ENCODE data around the gene FILIP1L. TPM values are rescaled to one million over a fixed set of nuclear protein-coding genes. Genes with fewer than 3 reads are reported as not detected.

FILIP1L gene
- total RNA-seq, 1 experiment from 2014 or later: 3.7 TPM

DNA sequence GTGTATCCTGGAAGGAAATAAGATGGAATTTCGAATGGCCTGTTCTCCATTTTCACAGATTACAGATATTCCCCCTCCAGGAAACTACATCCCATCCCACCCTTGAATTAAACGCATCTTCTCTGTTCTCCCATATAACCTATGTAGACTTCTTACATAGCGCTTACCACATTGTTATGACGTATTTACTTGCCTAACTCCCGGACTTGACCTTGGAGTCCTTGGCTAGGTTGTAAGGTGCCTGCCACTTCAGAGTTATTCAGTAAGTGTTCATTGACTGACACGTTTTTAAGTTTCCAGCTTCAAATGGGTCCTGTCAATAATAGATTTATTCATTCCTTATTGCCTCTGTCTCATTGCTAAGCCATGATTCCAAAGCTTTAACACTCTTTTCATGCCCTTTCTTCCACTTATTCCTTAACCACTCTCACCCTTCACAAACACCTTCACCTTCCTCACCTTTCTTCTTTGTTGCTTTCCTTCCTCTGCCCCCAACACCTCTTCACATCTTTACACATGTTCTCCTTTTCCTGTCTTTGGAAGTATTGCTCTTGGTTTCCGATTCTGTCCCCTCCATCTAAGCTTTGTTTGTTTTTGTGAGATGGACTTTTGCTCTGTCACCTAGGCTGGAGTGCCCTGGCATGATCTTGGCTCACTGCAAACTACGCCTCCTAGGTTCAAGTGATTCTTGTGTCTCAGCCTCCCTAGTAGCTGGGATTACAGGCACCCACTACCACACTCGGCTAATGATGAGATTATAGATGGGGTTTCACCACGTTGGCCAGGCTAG is 158.3 kb downstream of the FILIP1L start:
- DNase-seq: no peak
- H3K4me1 ChIP-seq: peaks cover 29% of the 10 kb centered on the region
- H3K27me3 ChIP-seq: no peaks in the 10 kb centered on the region
- no peaks in the 10 kb centered on the region for H3K9me3 ChIP-seq (replicated peaks)
- no peaks in the 10 kb centered on the region for H3K36me3 ChIP-seq
- no peak overlapping the region for H3K27ac ChIP-seq
- no peak overlapping the region for H3K4me3 ChIP-seq

DNA sequence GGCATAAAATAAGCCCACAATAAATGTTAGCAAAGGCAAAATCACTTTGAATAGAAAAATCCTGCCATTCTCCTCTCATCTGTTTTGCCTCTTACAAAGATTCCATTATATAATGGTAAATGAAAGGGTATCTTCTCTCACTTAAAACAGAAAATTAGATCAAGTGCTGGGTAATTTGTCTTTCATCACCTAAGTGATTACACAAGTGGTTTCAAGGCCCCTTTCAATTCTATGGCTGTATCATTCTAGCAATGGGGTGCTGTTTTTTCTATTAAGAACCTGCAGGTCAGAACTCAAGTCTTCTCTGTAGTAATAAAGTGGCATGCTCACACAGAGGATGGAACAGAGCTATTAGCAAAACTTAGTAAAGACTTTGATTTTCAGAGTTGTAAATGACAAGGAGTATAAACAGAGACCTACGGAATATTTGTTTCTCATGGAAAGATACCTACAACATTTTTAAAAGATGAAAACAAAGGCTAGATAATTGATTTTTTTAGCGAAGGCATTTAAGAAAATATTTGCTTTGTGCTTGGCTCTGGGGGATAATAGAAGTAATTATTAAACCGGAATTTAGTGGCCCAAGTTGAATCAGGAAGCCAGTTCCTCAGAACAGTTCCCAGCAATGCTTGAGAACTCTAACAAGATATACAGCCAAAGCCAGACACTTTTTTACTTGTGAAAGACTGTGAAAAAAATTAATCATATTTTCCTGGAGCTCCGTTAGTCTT is 159.2 kb downstream of the FILIP1L start:
- H3K9me3 ChIP-seq (replicated peaks): no peaks in the 10 kb centered on the region
- no peaks in the 10 kb centered on the region for H3K27me3 ChIP-seq
- no peaks in the 10 kb centered on the region for H3K36me3 ChIP-seq
- DNase-seq: no peak
- no peak overlapping the region for H3K27ac ChIP-seq
- peaks cover 36% of the 10 kb centered on the region for H3K4me1 ChIP-seq
- H3K4me3 ChIP-seq: no peak overlapping the region

DNA sequence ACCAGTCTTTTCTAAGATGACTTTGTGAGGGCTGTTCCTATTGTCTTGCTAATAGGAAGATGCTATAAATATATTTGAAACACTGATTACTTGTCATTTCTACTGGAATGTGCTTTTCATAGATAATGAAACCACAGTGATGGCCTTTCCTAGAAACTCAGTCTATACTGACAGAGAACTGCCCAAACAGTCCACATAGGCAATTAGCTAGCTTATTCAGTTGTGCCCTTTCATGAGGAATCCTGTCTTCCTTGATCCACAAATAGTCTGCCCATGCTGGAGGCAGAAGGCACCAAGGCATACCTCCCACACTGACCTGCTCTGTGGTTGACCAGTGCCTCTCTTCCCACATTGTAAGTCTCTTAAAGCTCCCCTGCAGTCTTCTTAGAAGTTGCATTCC is 160.7 kb downstream of the FILIP1L start:
- no peak for DNase-seq

DNA sequence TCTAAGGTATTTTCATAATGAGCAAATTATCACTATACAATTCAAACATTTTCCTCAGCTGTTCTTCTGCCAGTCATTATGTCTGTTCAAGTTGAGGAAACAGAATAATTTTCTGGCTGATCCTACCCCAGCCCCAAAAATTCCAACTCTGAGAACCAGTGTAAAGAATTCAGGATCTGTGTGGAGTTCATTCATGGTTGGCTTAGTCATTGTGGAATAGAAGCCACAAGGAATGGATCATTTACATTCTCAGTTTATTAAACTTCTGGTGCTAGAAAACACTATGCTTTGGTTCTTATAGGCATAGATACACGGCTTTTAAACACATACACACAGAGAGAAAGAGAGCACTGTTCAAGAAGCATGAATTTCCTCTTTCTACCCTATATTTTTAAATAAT is 162.0 kb downstream of the FILIP1L start:
- Histone ChIP-seq H3K4me3 (no peak overlapping the region), H3K27ac (peak overlapping the region; percentile 75), H3K36me3 (no peaks in the 10 kb centered on the region), H3K9me3 (replicated peaks) (no peaks in the 10 kb centered on the region), H3K4me1 (peaks cover 36% of the 10 kb centered on the region), H3K27me3 (no peaks in the 10 kb centered on the region)
- peak; percentile 65 to 87 for DNase-seq

More for the DNA sequence above, 160.7 kb downstream of the FILIP1L start:
- H3K4me3 ChIP-seq: no peak overlapping the region
- no peaks in the 10 kb centered on the region for H3K27me3 ChIP-seq
- no peaks in the 10 kb centered on the region for H3K9me3 ChIP-seq (replicated peaks)
- no peak overlapping the region; the same call in 1 of the 2 replicates for H3K27ac ChIP-seq
- H3K36me3 ChIP-seq: no peaks in the 10 kb centered on the region
- peaks cover 36% of the 10 kb centered on the region for H3K4me1 ChIP-seq

DNA sequence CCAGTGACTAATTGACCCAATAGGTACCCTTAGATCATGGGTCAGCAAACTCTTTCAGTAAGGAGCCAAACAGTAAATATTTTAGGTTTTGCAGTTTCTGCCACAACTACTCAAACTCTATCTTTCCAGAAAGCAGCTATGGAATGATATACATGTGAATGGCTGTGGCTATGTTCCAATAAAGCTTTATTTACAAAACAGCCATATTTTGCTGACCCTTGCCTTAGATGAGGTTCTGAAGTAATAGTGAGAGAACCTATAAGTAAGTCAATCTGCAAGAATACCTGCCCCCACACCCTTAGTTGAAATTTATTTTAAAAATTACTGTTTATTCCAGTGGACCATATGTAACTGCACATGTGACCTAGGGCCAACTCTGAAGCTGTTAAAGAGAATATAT is 162.6 kb downstream of the FILIP1L start:
- H3K36me3 ChIP-seq: no peaks in the 10 kb centered on the region
- peak overlapping the region; percentile 75 for H3K27ac ChIP-seq
- no peak overlapping the region for H3K4me3 ChIP-seq
- no peaks in the 10 kb centered on the region for H3K9me3 ChIP-seq (replicated peaks)
- no peaks in the 10 kb centered on the region for H3K27me3 ChIP-seq
- peaks cover 36% of the 10 kb centered on the region for H3K4me1 ChIP-seq
- peak in 1 of 2 experiments; percentile 35 for DNase-seq

DNA sequence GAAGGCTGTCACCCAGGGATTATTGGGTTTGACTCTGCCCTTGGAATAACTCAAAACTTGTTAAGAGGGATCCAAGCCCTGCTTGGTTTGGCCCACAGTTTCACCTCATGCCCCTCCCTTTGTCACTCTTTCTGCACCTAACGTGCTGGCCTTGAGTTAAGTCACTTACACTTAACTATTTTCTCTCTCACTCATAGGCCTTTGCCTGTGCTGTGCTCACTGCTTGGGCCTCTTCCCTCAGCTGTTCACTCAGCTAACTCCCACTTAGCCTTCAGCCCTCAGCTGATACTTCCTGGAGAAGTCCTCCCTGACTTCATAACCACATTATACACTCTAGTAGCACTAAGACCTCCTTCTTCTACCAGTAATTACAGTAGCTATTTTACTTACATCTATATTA is 163.4 kb downstream of the FILIP1L start:
- DNase-seq: peak; percentile 48 to 66
- H3K36me3 ChIP-seq: no peaks in the 10 kb centered on the region
- no peaks in the 10 kb centered on the region for H3K27me3 ChIP-seq
- no peak overlapping the region for H3K4me3 ChIP-seq
- H3K9me3 ChIP-seq (replicated peaks): no peaks in the 10 kb centered on the region
- peak overlapping the region; percentile 75 for H3K27ac ChIP-seq
- H3K4me1 ChIP-seq: peaks cover 38% of the 10 kb centered on the region

DNA sequence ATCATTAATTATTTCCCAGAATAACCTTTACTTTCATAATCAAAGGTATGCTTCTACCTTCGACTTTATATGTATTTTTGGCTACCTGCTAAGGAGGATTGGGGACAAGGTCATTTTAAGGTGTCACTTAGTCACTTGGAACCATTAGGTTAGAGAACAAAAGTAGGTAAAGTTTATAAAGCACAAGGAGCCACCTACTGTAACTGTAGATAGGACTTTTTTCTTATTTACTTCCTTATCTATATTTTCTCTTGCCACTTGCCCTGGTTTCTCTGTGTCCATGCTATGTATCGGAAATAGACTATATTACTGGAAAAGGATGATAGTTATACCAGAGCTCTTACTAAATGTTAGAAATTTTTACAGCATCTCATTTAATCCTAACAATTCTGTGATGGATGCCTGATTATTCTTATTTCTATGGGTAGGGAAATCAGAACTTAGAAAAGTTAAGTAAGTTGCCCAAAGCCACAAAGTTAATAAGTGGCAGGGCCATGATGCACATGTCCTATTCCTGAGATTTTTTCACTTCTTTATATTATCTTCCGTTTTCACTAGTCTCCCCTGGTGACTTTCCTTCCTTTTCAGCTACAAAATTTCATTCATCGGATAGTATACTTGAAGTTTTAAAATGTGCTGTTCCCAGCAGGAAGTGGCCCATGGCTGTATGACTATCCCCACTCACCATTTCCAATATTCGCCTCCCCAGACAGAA is 164.2 kb downstream of the FILIP1L start:
- peaks cover 46% of the 10 kb centered on the region for H3K4me1 ChIP-seq

DNA sequence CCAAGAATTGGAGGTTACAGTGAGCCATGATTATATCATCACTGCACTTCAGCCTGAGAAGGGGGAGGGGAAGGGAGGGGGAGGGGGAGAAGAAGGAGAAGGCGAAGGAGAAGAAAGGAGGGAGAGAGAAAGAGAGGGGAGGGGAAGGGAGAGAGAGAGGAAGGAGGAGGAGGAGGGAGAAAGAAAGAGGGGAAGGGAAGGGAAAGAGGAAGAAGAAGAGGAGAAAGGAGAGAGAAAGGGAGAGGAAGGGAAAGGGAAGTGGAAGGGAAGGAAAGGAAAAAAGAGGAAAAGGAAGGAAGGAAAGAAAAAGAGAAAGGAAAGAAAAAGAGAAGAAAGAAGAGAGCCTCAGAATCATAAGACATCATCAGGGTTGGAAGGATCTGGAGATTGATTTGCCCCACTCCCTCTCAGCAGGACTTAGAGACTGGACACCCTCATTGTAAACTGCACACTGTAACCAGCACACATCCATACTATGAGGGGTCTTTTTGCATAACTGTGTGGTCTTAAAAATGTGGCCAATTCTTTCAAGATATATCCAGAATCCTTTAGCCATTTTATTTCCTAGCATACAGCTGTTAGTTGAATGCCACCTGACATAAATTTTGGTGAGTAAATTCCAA is 165.7 kb downstream of the FILIP1L start:
- H3K4me1 ChIP-seq: peaks cover 57% of the 10 kb centered on the region
- no peak for DNase-seq
- no peak overlapping the region for H3K4me3 ChIP-seq
- no peaks in the 10 kb centered on the region for H3K27me3 ChIP-seq
- H3K36me3 ChIP-seq: no peaks in the 10 kb centered on the region
- H3K9me3 ChIP-seq (replicated peaks): no peaks in the 10 kb centered on the region
- H3K27ac ChIP-seq: no peak overlapping the region

More for the DNA sequence above, 164.2 kb downstream of the FILIP1L start:
- DNase-seq: no peak
- H3K4me3 ChIP-seq: no peak overlapping the region
- no peaks in the 10 kb centered on the region for H3K27me3 ChIP-seq
- H3K27ac ChIP-seq: no peak overlapping the region; the same call in 1 of the 2 replicates
- no peaks in the 10 kb centered on the region for H3K36me3 ChIP-seq
- H3K9me3 ChIP-seq (replicated peaks): no peaks in the 10 kb centered on the region

DNA sequence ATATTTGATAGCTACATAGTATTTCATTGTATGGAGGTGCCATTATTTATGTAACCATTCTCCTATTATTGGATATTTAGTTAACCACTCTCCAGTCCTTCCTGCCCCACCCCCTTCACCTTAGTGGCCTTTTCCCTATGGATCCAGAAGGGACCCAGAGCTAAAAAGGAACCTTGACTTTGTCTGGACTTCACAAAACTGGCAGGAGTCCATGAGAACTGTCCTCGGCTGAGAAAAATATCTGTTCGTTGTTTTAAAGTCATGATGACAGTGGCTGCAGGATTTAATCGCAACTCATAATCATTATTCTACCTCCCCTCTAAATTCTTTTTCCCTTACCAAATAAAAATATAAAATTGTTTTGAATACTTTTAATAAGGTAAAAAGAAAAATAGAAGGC is 166.9 kb downstream of the FILIP1L start:
- no peaks in the 10 kb centered on the region for H3K36me3 ChIP-seq
- no peaks in the 10 kb centered on the region for H3K9me3 ChIP-seq (replicated peaks)
- no peak overlapping the region for H3K27ac ChIP-seq
- no peak for DNase-seq
- no peak overlapping the region for H3K4me3 ChIP-seq
- H3K4me1 ChIP-seq: peaks cover 45% of the 10 kb centered on the region
- no peaks in the 10 kb centered on the region for H3K27me3 ChIP-seq

DNA sequence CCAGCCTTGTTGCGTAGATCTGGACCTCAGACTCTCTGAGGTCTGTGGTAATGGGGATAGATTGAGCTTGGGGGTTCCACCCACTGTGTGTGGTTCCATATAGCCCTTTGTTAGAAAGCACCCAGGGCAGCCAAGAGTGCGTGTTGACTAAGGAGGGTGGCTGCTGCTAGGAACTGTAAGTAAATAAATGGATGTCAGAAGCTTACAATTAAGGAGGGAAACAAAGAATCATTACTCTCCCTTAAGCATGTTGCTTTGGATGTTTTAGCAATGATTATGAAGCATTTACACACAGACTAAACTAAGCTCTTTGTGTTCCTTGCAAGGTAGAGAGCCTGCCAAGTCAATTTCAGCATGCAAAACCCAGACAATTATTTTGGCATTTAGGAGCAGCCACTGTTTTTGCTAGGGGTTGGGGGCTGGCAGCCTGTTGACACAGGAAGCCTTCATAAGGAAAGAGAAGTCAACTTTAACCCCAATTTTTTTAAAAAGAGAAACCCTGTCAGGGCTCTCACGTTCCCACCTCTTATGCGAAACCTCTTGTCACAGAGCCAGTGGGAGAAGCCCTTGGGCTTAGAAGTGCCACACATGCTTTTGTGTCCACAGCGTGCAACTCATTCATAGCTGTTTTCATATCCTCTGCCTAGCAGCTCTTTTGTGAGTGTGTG is 168.8 kb downstream of the FILIP1L start:
- H3K9me3 ChIP-seq (replicated peaks): no peaks in the 10 kb centered on the region
- DNase-seq: peak in 1 of 2 experiments; percentile 36
- no peaks in the 10 kb centered on the region for H3K27me3 ChIP-seq
- H3K27ac ChIP-seq: peak overlapping the region; percentile 30; the same call in 1 of the 2 replicates
- H3K4me3 ChIP-seq: no peak overlapping the region
- peaks cover 28% of the 10 kb centered on the region for H3K4me1 ChIP-seq
- H3K36me3 ChIP-seq: no peaks in the 10 kb centered on the region

DNA sequence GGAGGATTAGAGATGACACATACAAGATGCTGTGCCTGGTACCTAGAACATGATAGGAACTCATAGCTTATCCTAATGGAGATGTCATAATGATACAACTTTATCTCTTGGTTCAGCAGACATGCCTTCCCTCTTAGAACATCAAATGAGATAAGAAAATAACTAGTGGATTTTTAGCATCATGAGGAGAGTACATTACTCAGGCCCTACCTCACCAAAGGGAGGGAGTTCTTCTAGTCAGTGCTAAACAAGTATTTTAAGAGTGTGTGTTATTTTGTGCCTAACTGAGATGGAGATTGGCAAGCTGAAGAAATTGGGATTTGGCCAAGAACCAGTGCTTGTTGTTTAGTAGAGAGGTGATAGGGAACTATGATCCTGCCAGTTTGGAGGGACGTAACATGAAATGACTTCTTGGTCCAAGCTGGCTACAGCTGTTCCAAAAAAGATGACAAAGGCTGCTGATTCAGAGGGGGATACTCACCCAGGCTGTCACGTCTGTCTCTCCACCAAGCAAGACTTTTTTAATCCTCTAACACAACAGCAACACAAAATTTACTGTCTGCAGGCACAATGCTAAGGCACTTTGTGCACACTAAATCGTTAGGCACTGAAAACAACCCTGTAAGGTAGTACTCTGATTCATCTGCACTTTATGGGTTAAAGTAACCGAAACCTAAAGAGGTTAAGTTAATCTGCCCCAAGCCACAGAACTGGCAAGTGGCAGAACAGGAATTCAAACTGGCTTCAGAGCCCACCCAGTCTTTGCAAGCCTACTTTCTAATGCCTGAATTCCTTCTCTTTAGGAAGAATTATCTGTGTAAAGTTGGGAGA is 170.2 kb downstream of the FILIP1L start:
- Histone ChIP-seq H3K27ac (peak overlapping the region; percentile 30), H3K9me3 (replicated peaks) (no peaks in the 10 kb centered on the region), H3K27me3 (no peaks in the 10 kb centered on the region), H3K4me1 (peaks cover 26% of the 10 kb centered on the region), H3K4me3 (no peak overlapping the region; the same call in none of the 2 replicates), H3K36me3 (no peaks in the 10 kb centered on the region)
- DNase-seq: peak; percentile 61 to 76

DNA sequence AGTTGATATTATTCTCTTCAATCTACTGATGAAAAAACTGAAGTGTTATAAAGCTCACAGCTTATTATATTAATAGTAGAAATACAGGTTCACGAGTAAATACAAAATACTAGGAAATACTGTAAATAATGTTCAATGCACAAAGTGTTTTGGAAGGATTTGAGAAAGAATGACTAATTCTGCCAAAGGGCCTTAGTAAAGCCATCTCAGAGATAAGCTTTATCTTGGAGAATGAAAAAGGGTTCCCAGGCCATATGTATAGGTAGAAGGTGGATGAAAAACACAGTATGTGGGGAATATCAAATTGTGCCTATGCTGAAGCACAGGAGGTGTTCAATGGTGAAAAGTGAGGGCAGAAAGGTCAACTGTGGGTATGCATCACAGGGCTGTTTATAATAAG is 173.1 kb downstream of the FILIP1L start:
- no peaks in the 10 kb centered on the region for H3K36me3 ChIP-seq
- H3K9me3 ChIP-seq (replicated peaks): no peaks in the 10 kb centered on the region
- no peak for DNase-seq
- H3K4me3 ChIP-seq: no peak overlapping the region
- peaks cover 26% of the 10 kb centered on the region for H3K4me1 ChIP-seq
- no peak overlapping the region for H3K27ac ChIP-seq
- H3K27me3 ChIP-seq: no peaks in the 10 kb centered on the region

DNA sequence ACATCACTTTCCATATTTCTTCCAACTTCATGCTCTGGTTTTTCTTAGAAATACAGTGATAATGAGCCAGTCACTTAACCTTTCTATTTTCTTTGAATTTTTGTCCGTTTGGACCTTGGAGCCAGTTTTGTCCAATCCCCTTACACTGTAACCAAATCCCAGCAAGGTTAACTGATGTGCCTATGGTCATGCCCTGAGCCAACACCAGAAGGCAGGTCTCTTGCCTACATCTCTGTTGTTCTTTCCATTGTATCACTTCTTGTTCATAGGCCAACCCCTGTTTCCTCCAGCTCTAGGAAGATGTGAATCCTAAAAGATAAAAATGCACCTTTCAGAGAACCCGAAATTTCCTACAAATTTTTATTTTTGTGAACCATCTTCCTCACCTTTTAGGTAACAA is 174.0 kb downstream of the FILIP1L start:
- H3K27ac ChIP-seq: no peak overlapping the region
- no peak for DNase-seq
- H3K4me1 ChIP-seq: peaks cover 18% of the 10 kb centered on the region

More for the DNA sequence above, 174.0 kb downstream of the FILIP1L start:
- Histone ChIP-seq H3K36me3 (no peaks in the 10 kb centered on the region), H3K4me3 (no peak overlapping the region), H3K27me3 (no peaks in the 10 kb centered on the region), H3K9me3 (replicated peaks) (no peaks in the 10 kb centered on the region)
